Measurements from ENCODE around the gene NMU. TPM values are rescaled to one million over a fixed set of nuclear protein-coding genes. Genes with fewer than 3 reads are reported as not detected.

NMU gene
- polyA plus RNA-seq, 2 of the 4 experiments (the other 2 are of a cell fraction) = 0.13 to 0.45 TPM

GRCh38 chr4:55610381-55610780, 25.7 kb downstream of the NMU start (continued):
- no peak for TF ChIP-seq HMGXB4 (CRISPR knock-in tag; IDR thresholded peaks at IDR 0.05; ENCODE audit: borderline replicate concordance)

DNA sequence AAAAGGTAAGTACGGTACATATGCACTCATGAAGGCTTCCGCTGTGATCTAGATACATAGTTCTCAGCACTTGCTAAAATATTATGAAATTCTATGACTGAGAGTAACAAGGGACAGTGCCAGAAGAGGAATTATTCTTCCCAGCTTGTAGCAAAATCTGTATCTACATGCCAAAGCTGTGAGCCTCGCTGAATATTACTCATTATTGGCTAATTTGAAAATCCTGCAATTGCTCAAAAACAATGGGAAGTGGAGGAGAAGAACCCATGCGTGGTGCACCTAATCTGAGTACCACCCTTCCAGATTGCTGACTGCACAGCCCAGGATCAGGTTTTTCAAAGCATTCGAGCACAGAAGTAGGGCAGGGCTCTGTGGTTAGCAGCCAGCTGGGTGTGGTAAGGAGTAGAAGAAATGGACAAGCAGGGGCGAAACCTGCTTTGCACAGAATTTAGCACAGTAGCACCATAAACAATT, 26.7 kb downstream of the NMU start:
- 63% methylated on average over 6 of the region's 6 CpGs for WGBS (ENCODE audit: missing lambda C conversion rate)
- no peak overlapping the region for H3K4me2 ChIP-seq
- no peak overlapping the region for H3K4me3 ChIP-seq
- POLR2A ChIA-PET = no interaction called here
- TF ChIP-seq FOXS1 (CRISPR knock-in tag; IDR thresholded peaks at IDR 0.05) = no peak
- no peak for TF ChIP-seq MAZ (IDR thresholded peaks at IDR 0.05; ENCODE audit: borderline replicate concordance, low read depth, low read length)
- TF ChIP-seq CHD4 (IDR thresholded peaks at IDR 0.05; ENCODE audit: borderline replicate concordance) = no peak
- TF ChIP-seq HOXB5 (CRISPR knock-in tag; IDR thresholded peaks at IDR 0.05) = no peak
- no peak for TF ChIP-seq CBX2 (IDR thresholded peaks at IDR 0.05; ENCODE audit: borderline replicate concordance, low read depth)
- no peak for TF ChIP-seq E2F6 (IDR thresholded peaks at IDR 0.05; ENCODE audit: borderline replicate concordance, low read depth)
- TF ChIP-seq HEYL (CRISPR knock-in tag; IDR thresholded peaks at IDR 0.05) = no peak
- no peak for TF ChIP-seq FOSL2 (IDR thresholded peaks at IDR 0.05)
- TF ChIP-seq FOSL2 (CRISPR knock-in tag; IDR thresholded peaks at IDR 0.05) = no peak
- no peak for TF ChIP-seq EHMT2 (IDR thresholded peaks at IDR 0.05; ENCODE audit: low read depth)
- no peak for TF ChIP-seq NR3C1 (IDR thresholded peaks at IDR 0.05)
- TF ChIP-seq RARB (CRISPR knock-in tag; IDR thresholded peaks at IDR 0.05) = no peak
- no peak for TF ChIP-seq MAX (IDR thresholded peaks at IDR 0.05)
- H3K27ac ChIP-seq = no peak overlapping the region
- CTCF ChIA-PET = interaction anchor here (0.7 kb wide), 1 partner anchor 32 kb away, joined by 3 read pairs; no protein-coding TSS in a partner anchor
- no peak for ATAC-seq
- H3K4me1 ChIP-seq = no peaks in the 10 kb centered on the region
- DNase-seq (ENCODE audit: low read depth in 1 of 2, low spot score in 1 of 2) = no peak
- no peaks in the 10 kb centered on the region for H3K9me3 ChIP-seq
- no peak for FAIRE-seq

DNA sequence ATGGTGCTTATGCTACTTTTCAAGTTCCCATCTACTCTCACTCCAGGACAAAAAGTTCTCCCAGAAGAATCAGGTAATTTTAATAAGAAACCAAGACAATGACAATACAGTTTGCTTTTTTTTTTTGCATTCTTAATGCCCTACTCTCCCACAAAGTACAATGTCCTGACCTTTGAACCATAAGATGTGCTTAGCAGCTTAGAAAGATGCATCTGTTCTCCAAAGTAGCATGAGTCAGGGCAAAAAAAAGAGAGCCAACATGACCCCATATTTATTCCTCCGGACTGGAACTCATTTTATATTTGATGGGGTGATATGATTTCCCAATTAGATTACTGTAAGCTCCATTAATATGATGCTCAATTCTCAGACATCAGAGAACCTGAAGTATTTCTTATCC, 27.5 kb downstream of the NMU start:
- 38% methylated on average over 1 of the region's 1 CpG for WGBS (ENCODE audit: missing lambda C conversion rate)
- no peak for ATAC-seq

More for the DNA sequence above, 27.5 kb downstream of the NMU start:
- H3K9me3 ChIP-seq = no peaks in the 10 kb centered on the region
- H3K27ac ChIP-seq = no peak overlapping the region
- FAIRE-seq (no peak), DNase-seq (ENCODE audit: low read depth in 1 of 2, low spot score in 1 of 2) (no peak)
- POLR2A ChIA-PET = no interaction called here
- H3K4me2 ChIP-seq = no peak overlapping the region
- TF ChIP-seq HOXA7 (CRISPR knock-in tag; IDR thresholded peaks at IDR 0.05) = no peak
- TF ChIP-seq E2F6 (IDR thresholded peaks at IDR 0.05; ENCODE audit: borderline replicate concordance, low read depth) = no peak
- TF ChIP-seq RARB (CRISPR knock-in tag; IDR thresholded peaks at IDR 0.05) = no peak
- TF ChIP-seq, protein P1, sequence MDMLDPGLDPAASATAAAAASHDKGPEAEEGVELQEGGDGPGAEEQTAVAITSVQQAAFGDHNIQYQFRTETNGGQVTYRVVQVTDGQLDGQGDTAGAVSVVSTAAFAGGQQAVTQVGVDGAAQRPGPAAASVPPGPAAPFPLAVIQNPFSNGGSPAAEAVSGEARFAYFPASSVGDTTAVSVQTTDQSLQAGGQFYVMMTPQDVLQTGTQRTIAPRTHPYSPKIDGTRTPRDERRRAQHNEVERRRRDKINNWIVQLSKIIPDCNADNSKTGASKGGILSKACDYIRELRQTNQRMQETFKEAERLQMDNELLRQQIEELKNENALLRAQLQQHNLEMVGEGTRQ (IDR thresholded peaks at IDR 0.05) = no peak
- TF ChIP-seq MAX (IDR thresholded peaks at IDR 0.05) = no peak
- TF ChIP-seq HEYL (CRISPR knock-in tag; IDR thresholded peaks at IDR 0.05) = no peak
- no peak for TF ChIP-seq EP300 (IDR thresholded peaks at IDR 0.05)
- TF ChIP-seq TP53 (CRISPR knock-in tag; IDR thresholded peaks at IDR 0.05) = no peak
- no peak for TF ChIP-seq NR3C1 (IDR thresholded peaks at IDR 0.05)
- no peak for TF ChIP-seq CHD4 (IDR thresholded peaks at IDR 0.05; ENCODE audit: borderline replicate concordance)
- no peak for TF ChIP-seq POLR2A (IDR thresholded peaks at IDR 0.05; ENCODE audit: low read length)
- TF ChIP-seq POLR2AphosphoS2 (conservative IDR thresholded peaks at IDR 0.05; ENCODE audit: low read length) = no peak
- no peak for TF ChIP-seq ESRRA (IDR thresholded peaks at IDR 0.05; ENCODE audit: borderline replicate concordance, low read length)
- no peak for TF ChIP-seq RCOR1 (IDR thresholded peaks at IDR 0.05; ENCODE audit: low read depth, low read length)
- TF ChIP-seq NFE2L2 (conservative IDR thresholded peaks at IDR 0.05; ENCODE audit: low read length) = no peak
- TF ChIP-seq ZSCAN20 (CRISPR knock-in tag; IDR thresholded peaks at IDR 0.05) = no peak
- no peak for TF ChIP-seq JUN (IDR thresholded peaks at IDR 0.05)
- no peak for TF ChIP-seq CEBPB (IDR thresholded peaks at IDR 0.05)
- no peak for TF ChIP-seq BHLHE40 (IDR thresholded peaks at IDR 0.05; ENCODE audit: low read depth, low read length)
- no peak for TF ChIP-seq PHF8 (IDR thresholded peaks at IDR 0.05; ENCODE audit: borderline replicate concordance, low read depth)
- no peak overlapping the region for H3K4me3 ChIP-seq
- H3K4me1 ChIP-seq = no peaks in the 10 kb centered on the region
- CTCF ChIA-PET = interaction anchor here (0.7 kb wide), 1 partner anchor 31 kb away, joined by 3 read pairs; no protein-coding TSS in a partner anchor

Measured in A549 (cell line).